Esophagus muscularis mucosa (tissue), 4 donors: ENCODE measurements around the gene PLEKHH2.

Experiments used
- CTCF ChIP-seq, 3 experiments: fragments of 200-600 bp in 2 of 3; fragments of 450-650 bp in 1 of 3; sonication (generic) in 2 of 3; IDR thresholded peaks; one replicate each; pipeline ENCODE4 v1.5.1; 2017 to 2019; ENCODE audit warnings: antibody characterized with exemption in 3 of 3, mild to moderate bottlenecking in 2 of 3, moderate library complexity in 1 of 3
- EP300 ChIP-seq: sonication (generic); formaldehyde crosslinking; IDR thresholded peaks from one replicate; pipeline ENCODE4 v1.6.1; 2017; ENCODE audit warnings: antibody characterized with exemption
- POLR2A ChIP-seq: fragments of 450-650 bp; IDR thresholded peaks from one replicate; pipeline ENCODE4 v1.6.1; 2017; ENCODE audit warnings: antibody characterized with exemption, moderate library complexity, mild to moderate bottlenecking, low read depth
- POLR2AphosphoS5 ChIP-seq, 2 donors: sonication (generic); formaldehyde crosslinking; IDR thresholded peaks; one replicate each; pipeline ENCODE4 v1.6.1; 2017; ENCODE audit warnings: antibody characterized with exemption in 2 of 2

- TF ChIP-seq CTCF (IDR thresholded peaks at IDR 0.05) = no peak
- TF ChIP-seq EP300 = no peak
- no peak for TF ChIP-seq POLR2A
- no peak for TF ChIP-seq POLR2AphosphoS5 (IDR thresholded peaks at IDR 0.05)
Measured at GRCh38 chr2:43708178-43708577, 71.1 kb downstream of the PLEKHH2 start.
